Activated naive CD8-positive, alpha-beta T cell (primary cell): ENCODE measurements around the gene TAF11L13.
"Not testable (repeated sequence)": the region's sequence is repeated elsewhere in the genome, so short reads cannot be mapped to it uniquely, and the experiment has no call there.

Experiments used
- H3K27ac Mint-ChIP-seq: one replicate; pipeline ENCODE4 v1.8.0; 2021; ENCODE audit warnings: mixed read lengths
- H3K27me3 Mint-ChIP-seq: one replicate; pipeline ENCODE4 v1.8.0; 2021; ENCODE audit warnings: mixed read lengths
- H3K36me3 Mint-ChIP-seq: one replicate; pipeline ENCODE4 v1.8.0; 2021; ENCODE audit warnings: mixed read lengths
- H3K4me1 Mint-ChIP-seq: one replicate; pipeline ENCODE4 v1.8.0; 2021; ENCODE audit warnings: low read depth, mixed read lengths
- H3K4me3 Mint-ChIP-seq: one replicate; pipeline ENCODE4 v1.8.0; 2021; ENCODE audit warnings: mild to moderate bottlenecking, mixed read lengths
- H3K9me3 Mint-ChIP-seq: one replicate; pipeline ENCODE4 v1.8.0; 2021; ENCODE audit warnings: low read depth, mixed read lengths

TAF11L13 gene

DNA sequence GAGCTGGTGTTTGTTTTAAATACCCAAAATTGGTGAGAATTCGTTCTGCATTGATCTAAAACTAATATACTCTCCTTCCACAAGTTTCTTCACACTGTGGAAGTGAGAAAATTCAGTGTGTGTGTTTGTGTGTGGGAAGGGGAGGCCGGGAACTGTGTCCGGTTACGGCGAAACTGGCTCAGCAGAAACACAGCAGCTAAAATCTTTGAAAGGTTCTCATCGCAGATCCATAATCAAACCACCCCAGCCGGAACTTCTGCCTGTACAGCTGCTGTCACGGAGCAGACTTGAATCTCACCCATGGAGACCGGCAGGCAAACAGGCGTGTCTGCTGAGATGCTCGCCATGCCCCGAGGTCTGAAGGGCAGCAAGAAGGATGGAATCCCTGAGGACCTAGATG is at the start of gene TAF11L13:
TAF11L13 (plus strand) TSS at position 301 of the 400 bp plus-strand sequence.
- not testable (repeated sequence) for H3K27ac Mint-ChIP-seq, H3K36me3 Mint-ChIP-seq, H3K4me1 Mint-ChIP-seq, H3K27me3 Mint-ChIP-seq, H3K9me3 Mint-ChIP-seq, H3K4me3 Mint-ChIP-seq

DNA sequence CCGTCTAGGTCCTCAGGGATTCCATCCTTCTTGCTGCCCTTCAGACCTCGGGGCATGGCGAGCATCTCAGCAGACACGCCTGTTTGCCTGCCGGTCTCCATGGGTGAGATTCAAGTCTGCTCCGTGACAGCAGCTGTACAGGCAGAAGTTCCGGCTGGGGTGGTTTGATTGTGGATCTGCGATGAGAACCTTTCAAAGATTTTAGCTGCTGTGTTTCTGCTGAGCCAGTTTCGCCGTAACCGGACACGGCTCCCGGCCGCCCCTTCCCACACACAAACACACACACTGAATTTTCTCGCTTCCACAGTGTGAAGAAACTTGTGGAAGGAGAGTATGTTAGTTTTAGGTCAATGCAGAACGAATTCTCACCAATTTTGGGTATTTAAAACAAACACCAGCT is 46.2 kb upstream of the TAF11L13 start, which contains the start of gene TAF11L7:
TAF11L7 (minus strand) TSS at position 101 of the 400 bp plus-strand sequence.
- H3K4me3 Mint-ChIP-seq, H3K4me1 Mint-ChIP-seq, H3K27ac Mint-ChIP-seq, H3K27me3 Mint-ChIP-seq, H3K9me3 Mint-ChIP-seq, H3K36me3 Mint-ChIP-seq: not testable (repeated sequence)

DNA sequence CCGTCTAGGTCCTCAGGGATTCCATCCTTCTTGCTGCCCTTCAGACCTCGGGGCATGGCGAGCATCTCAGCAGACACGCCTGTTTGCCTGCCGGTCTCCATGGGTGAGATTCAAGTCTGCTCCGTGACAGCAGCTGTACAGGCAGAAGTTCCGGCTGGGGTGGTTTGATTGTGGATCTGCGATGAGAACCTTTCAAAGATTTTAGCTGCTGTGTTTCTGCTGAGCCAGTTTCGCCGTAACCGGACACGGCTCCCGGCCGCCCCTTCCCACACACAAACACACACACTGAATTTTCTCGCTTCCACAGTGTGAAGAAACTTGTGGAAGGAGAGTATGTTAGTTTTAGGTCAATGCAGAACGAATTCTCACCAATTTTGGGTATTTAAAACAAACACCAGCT is 41.0 kb upstream of the TAF11L13 start, which contains the start of gene TAF11L8:
TAF11L8 (minus strand) TSS at position 101 of the 400 bp plus-strand sequence.
- not testable (repeated sequence) for H3K27me3 Mint-ChIP-seq, H3K27ac Mint-ChIP-seq, H3K4me1 Mint-ChIP-seq, H3K36me3 Mint-ChIP-seq, H3K9me3 Mint-ChIP-seq, H3K4me3 Mint-ChIP-seq

DNA sequence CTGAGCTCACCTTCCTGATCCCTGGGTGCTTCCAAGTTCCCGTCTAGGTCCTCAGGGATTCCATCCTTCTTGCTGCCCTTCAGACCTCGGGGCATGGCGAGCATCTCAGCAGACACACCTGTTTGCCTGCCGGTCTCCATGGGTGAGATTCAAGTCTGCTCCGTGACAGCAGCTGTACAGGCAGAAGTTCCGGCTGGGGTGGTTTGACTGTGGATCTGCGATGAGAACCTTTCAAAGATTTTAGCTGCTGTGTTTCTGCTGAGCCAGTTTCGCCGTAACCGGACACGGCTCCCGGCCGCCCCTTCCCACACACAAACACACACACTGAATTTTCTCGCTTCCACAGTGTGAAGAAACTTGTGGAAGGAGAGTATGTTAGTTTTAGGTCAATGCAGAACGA is 37.6 kb upstream of the TAF11L13 start, which contains the start of gene TAF11L9:
TAF11L9 (minus strand) TSS at position 140 of the 400 bp plus-strand sequence.
- not testable (repeated sequence) for H3K36me3 Mint-ChIP-seq, H3K27me3 Mint-ChIP-seq, H3K4me3 Mint-ChIP-seq, H3K27ac Mint-ChIP-seq, H3K9me3 Mint-ChIP-seq, H3K4me1 Mint-ChIP-seq

DNA sequence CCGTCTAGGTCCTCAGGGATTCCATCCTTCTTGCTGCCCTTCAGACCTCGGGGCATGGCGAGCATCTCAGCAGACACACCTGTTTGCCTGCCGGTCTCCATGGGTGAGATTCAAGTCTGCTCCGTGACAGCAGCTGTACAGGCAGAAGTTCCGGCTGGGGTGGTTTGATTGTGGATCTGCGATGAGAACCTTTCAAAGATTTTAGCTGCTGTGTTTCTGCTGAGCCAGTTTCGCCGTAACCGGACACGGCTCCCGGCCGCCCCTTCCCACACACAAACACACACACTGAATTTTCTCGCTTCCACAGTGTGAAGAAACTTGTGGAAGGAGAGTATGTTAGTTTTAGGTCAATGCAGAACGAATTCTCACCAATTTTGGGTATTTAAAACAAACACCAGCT is 34.2 kb upstream of the TAF11L13 start, which contains the start of gene TAF11L10:
TAF11L10 (minus strand) TSS at position 101 of the 400 bp plus-strand sequence.
- H3K4me1 Mint-ChIP-seq, H3K9me3 Mint-ChIP-seq, H3K27me3 Mint-ChIP-seq, H3K4me3 Mint-ChIP-seq, H3K27ac Mint-ChIP-seq, H3K36me3 Mint-ChIP-seq: not testable (repeated sequence)

DNA sequence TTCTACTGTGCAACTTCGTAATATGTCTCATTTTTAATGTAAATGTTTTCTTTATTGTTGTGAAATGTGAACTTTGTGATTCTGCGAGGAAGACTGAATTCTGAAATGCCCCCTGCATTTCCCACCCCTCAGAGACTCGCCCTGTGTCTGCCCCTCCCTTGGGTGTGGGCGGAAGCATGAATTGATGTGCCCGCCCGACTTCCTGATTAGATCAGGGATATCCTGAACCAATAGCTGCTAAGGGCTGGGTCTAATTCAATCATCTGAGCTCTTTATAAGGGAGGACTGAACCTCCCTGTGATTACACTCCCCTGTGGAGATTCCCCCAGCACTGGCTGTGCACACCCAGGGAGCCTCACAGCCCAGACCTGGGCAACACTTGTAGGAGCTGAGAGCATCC is 28.0 kb upstream of the TAF11L13 start, which contains the start of gene TAF11L11:
TAF11L11 (plus strand) TSS at position 304 of the 400 bp plus-strand sequence.
- H3K36me3 Mint-ChIP-seq, H3K27me3 Mint-ChIP-seq, H3K4me3 Mint-ChIP-seq, H3K9me3 Mint-ChIP-seq, H3K27ac Mint-ChIP-seq, H3K4me1 Mint-ChIP-seq: not testable (repeated sequence)

DNA sequence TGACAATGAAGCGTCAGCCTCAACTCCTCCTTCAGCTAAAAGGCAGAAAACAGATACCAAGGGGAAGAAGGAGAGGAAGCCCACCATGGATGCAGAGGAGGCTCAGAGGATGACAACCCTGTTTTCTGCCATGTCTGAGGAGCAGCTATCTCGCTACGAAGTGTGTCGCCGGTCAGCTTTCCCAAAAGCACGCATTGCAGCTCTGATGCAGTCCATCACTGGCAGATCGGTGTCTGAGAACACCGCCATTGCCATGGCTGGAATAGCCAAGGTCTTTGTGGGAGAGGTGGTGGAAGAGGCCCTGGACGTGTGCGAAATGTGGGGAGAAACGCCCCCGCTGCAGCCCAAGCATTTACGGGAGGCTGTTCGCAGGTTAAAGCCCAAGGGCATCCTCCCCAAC is 26.9 kb upstream of the TAF11L13 start:
- H3K36me3 Mint-ChIP-seq: no peaks in the 10 kb centered on the region
- H3K4me1 Mint-ChIP-seq: no peaks in the 10 kb centered on the region
- no peak overlapping the region for H3K4me3 Mint-ChIP-seq
- no peaks in the 10 kb centered on the region for H3K27me3 Mint-ChIP-seq
- peaks cover 7% of the 10 kb centered on the region for H3K9me3 Mint-ChIP-seq
- H3K27ac Mint-ChIP-seq: no peak overlapping the region

DNA sequence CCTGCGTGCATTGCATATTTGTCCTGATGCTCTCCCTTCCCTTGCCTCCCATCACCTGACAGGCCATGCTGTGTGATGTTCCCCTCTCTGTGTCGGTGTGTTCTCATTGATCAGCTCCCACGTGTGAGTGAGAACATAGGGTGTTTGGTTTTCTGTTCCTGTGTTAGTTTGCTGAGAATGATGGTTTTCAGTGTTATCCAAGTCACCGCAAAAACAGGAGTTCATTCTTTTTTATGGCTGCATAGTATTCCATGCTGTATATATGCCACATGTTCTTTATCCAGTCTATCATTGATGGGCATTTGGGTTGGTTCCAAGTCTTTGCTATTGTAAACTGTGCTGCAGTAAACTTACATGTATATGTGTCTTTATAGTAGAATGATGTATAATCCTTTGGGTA is 24.4 kb upstream of the TAF11L13 start:
- H3K27ac Mint-ChIP-seq, H3K27me3 Mint-ChIP-seq, H3K9me3 Mint-ChIP-seq, H3K4me3 Mint-ChIP-seq, H3K4me1 Mint-ChIP-seq, H3K36me3 Mint-ChIP-seq: not testable (repeated sequence)

DNA sequence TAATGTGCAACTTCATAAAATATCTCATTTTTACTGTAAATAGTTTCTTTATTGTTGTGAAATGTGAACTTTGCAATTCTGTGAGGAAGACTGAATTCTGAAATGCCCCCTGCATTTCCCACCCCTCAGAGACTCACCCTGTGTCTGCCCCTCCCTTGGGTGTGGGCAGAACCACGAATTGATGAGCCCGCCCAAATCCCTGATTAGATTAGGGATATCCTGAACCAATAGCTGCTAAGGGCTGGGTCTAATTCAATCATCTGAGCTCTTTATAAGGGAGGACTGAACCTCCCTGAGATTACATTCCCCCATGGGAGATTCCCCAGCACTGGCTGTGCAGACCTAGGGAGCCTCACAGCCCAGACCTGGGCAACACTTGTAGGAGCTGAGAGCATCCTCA is 21.8 kb upstream of the TAF11L13 start, which contains the start of gene TAF11L12:
TAF11L12 (plus strand) TSS at position 301 of the 400 bp plus-strand sequence.
- H3K27me3 Mint-ChIP-seq, H3K9me3 Mint-ChIP-seq, H3K4me1 Mint-ChIP-seq, H3K27ac Mint-ChIP-seq, H3K36me3 Mint-ChIP-seq, H3K4me3 Mint-ChIP-seq: not testable (repeated sequence)

DNA sequence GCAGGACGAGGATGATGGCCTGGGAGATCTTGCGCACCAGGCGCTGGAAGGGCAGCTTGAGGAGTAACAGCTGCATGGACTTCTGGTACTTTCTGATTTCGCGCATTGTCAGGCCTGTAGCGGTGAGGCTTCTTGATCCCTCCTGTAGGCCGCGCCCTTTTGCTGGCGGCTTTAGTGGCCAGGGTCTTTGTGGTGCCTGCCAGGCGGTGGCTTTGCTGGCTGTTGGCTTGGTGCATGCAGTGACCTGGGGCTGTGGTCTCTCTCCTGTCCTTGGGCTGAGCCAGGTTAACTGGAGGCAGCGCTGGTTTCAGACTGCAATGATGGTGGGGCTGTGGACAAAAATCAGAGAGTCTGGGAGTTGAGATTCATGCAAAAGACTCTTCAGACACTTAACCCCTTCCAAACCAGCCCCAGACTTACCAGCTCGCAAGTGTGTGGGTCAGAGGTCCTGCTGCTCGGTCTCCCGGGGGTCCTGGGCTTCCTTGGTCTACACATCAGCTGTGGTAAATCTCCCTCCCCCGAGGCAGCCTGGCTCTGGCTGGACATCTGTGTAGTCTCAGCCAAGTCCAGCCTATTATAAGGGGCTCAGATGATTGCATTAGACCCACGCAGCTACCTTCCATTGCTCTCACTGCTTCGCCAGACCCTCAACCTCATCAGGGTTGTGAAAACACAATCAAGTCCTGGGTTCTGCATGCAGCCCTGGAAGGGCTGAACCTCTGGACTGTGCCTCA is 16.8 kb upstream of the TAF11L13 start:
- H3K27me3 Mint-ChIP-seq: no peaks in the 10 kb centered on the region
- H3K36me3 Mint-ChIP-seq: no peaks in the 10 kb centered on the region
- H3K9me3 Mint-ChIP-seq: peaks cover 4% of the 10 kb centered on the region
- H3K27ac Mint-ChIP-seq: no peak overlapping the region
- no peaks in the 10 kb centered on the region for H3K4me1 Mint-ChIP-seq
- no peak overlapping the region for H3K4me3 Mint-ChIP-seq

DNA sequence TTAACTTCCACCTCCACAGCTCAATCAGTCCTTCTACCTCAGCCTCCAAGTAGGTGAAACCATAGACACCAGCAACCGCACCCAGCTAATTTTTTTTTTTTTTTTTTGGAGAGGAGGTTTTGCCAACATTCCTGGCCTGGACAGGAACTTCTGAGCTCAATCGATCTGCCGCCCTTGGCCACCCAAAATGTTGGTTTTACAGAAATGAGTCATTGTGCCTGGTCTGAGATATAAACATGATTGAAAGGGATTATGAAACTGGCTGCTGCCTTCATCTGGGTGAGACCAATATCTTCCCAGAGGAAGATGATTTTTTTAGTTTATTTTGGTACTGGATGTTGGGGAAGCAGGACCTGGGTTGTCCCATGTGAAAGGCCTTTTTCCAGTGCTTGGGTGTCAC is 12.5 kb upstream of the TAF11L13 start:
- H3K4me1 Mint-ChIP-seq: no peaks in the 10 kb centered on the region
- no peaks in the 10 kb centered on the region for H3K36me3 Mint-ChIP-seq
- H3K4me3 Mint-ChIP-seq: no peak overlapping the region
- no peaks in the 10 kb centered on the region for H3K27me3 Mint-ChIP-seq
- H3K9me3 Mint-ChIP-seq: peaks cover 3% of the 10 kb centered on the region
- no peak overlapping the region for H3K27ac Mint-ChIP-seq

DNA sequence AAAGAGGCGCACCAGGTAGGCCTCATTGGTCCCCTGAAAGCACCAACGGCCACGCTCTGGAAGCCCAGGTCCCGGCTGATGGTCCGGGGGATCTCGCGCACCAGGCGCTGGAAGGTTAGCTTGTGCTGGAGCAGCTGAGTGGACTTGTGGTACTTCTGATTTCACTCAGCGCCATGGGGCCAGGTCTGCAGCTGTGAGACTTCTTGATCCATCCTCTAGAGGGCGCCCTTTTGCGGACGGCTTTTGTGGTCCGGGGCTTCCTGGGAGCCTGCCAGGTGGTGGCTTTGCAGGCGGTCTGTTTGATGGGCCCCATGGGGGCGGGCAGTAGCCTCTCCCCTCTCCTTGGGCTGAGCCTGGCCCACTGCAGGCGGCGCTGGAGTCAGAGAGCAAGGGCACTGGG is 11.3 kb upstream of the TAF11L13 start:
- Mint-ChIP-seq H3K27ac (no peak overlapping the region), H3K4me3 (no peak overlapping the region), H3K36me3 (no peaks in the 10 kb centered on the region), H3K4me1 (no peaks in the 10 kb centered on the region), H3K27me3 (no peaks in the 10 kb centered on the region), H3K9me3 (peaks cover 3% of the 10 kb centered on the region)

DNA sequence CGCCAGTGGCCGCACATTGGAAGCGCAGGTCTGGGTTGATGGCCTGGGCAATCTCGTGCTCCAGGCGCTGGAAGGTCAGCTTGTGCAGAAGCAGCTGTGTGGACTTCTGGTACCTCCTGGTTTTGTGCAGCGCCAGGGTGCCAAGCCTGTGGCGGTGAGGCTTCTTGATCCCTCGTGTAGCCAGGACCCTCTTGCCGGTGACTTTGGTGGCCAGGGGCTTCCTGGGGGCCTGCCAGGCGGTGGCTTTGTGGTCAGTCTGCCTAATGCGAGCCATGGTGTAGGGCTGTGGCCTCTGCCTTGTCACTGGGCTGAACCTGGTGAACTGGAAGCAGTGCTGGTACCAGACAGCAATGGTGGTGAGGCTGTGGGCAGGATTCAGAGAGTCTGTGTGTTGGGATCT is 6.2 kb upstream of the TAF11L13 start:
- Mint-ChIP-seq H3K9me3 (no peaks in the 10 kb centered on the region), H3K27ac (no peak overlapping the region), H3K4me3 (no peak overlapping the region), H3K27me3 (no peaks in the 10 kb centered on the region), H3K36me3 (no peaks in the 10 kb centered on the region), H3K4me1 (no peaks in the 10 kb centered on the region)

DNA sequence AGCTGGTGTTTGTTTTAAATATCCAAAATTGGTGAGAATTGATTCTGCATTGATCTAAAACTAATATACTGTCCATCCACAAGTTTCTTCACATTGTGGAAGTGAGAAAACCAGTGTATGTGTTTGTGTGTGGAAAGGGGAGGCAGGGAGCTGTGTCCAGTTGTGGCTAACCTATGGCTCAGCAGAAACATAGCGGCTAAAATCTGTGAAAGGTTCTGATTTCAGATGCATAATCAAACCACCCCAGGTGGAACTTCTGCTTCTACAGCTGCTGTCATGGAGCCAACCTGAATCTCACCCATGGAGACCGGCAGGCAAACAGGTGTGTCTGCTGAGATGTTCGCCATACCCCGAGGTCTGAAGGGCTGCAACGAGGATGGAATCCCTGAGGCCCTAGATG is 2.3 kb downstream of the TAF11L13 start, which contains the start of gene TAF11L14:
TAF11L14 (plus strand) TSS at position 301 of the 400 bp plus-strand sequence.
- H3K4me3 Mint-ChIP-seq: no peak within 1 kb of the TSS
- H3K36me3 Mint-ChIP-seq: no peaks in the 10 kb centered on the region
- H3K27me3 Mint-ChIP-seq: no peaks in the 10 kb centered on the region
- no peaks in the 10 kb centered on the region for H3K4me1 Mint-ChIP-seq
- H3K27ac Mint-ChIP-seq: no peak within 1 kb of the TSS
- peaks cover 4% of the 10 kb centered on the region for H3K9me3 Mint-ChIP-seq

DNA sequence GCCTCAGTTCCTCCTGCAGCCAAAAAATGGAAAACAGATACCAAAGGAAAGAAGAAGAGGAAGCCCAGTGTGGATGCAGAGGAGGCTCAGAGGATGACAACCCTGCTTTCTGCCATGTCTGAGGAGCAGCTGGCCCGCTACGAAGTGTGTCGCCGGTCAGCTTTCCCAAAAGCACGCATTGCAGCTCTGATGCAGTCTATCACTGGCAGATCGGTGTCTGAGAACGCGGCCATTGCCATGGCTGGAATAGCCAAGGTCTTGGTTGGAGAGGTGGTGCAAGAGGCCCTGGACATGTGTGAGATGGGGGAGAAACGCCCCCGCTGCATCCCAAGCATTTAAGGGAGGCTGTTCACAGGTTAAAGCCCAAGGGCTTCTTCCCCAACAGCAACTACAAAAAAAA is 17.3 kb downstream of the TAF11L13 start:
- H3K27ac Mint-ChIP-seq, H3K36me3 Mint-ChIP-seq, H3K4me1 Mint-ChIP-seq, H3K4me3 Mint-ChIP-seq, H3K27me3 Mint-ChIP-seq, H3K9me3 Mint-ChIP-seq: not testable (repeated sequence)

DNA sequence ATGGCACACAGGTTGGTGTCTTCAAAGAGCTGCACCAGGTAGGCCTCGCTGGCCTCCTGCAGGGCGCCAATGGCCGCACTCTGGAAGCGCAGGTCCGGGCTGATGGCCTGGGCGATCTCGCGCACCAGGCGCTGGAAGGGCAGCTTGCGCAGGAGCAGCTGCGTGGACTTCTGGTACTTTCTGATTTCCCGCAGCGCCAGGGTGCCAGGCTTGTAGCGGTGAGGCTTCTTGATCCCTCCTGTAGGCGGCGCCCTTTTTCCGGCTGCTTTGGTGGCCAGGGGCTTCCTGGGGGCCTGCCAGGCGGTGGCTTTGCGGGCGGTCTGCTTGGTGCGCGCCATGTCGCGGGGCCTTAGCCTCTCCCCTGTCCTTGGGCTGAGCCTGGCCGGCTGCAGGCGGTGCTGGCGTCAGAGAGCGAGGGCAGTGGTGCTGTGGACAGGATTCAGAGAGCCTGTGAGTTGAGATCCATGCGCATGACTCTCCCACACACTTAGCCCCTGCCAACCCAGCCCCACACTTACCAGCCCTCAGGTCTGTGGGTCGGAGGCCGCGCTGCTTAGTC is 23.4 kb downstream of the TAF11L13 start:
- not testable (repeated sequence) for H3K36me3 Mint-ChIP-seq

More for the DNA sequence above, 23.4 kb downstream of the TAF11L13 start:
- H3K4me3 Mint-ChIP-seq, H3K27ac Mint-ChIP-seq, H3K9me3 Mint-ChIP-seq, H3K4me1 Mint-ChIP-seq, H3K27me3 Mint-ChIP-seq: not testable (repeated sequence)
